RWPE1 (cell line): ENCODE data around the gene VEPH1.

ENCODE experiments used
- CTCF ChIA-PET: fragments of 350-600 bp; sonication (Branson Sonifier 250); formaldehyde crosslinking; extraction: SDS; loops from one replicate; lab custom pipeline; 2021; lab: Yijun Ruan, JAX
- POLR2A ChIA-PET: fragments of 400-600 bp; formaldehyde crosslinking; extraction: SDS; loops from one replicate; lab custom pipeline; 2020; ENCODE audit warnings: antibody characterized with exemption; ENCODE audit not compliant: low non-redundant PET; lab: Yijun Ruan, JAX
- DNase-seq: peaks from one replicate; pipeline ENCODE4 v3.0.0; 2012; ENCODE audit warnings: low spot score
- H3K27ac ChIP-seq: fragments of 450-650 bp; 2 replicates; pipeline ENCODE4 v1.5.1; 2017
- TF ChIP-seq, protein P1 (sequence below): fragments of 450-650 bp; conservative IDR thresholded peaks from 2 replicates; pipeline ENCODE4 v1.5.1; 2017; ENCODE audit warnings: low read depth, mild to moderate bottlenecking

VEPH1 gene

DNA sequence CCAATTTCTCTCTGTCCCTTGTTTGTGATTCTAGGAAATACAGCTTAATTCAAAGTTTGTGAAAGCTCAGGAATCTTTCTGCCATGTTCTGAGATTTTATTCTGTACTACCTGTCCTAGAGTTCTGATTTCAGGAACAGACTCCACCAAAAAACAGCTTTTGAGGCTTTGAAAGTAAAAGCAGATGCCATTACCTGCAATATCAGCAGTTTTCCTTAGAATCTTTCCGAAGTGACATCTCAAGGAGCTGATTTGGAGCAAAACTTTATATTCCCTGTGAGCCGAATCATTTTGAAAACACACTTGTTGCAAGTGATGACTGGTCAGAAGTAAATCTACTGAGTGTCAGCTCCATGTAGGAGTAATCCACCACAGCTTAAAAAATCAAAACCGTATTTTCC, 284.0 kb downstream of the VEPH1 start:
- ChIA-PET CTCF (interaction anchor here (0.6 kb wide), 1 partner anchor 1468 kb away, joined by 4 read pairs; no protein-coding TSS in a partner anchor), POLR2A (no interaction called here)
- no peak for DNase-seq
- TF ChIP-seq, protein P1, sequence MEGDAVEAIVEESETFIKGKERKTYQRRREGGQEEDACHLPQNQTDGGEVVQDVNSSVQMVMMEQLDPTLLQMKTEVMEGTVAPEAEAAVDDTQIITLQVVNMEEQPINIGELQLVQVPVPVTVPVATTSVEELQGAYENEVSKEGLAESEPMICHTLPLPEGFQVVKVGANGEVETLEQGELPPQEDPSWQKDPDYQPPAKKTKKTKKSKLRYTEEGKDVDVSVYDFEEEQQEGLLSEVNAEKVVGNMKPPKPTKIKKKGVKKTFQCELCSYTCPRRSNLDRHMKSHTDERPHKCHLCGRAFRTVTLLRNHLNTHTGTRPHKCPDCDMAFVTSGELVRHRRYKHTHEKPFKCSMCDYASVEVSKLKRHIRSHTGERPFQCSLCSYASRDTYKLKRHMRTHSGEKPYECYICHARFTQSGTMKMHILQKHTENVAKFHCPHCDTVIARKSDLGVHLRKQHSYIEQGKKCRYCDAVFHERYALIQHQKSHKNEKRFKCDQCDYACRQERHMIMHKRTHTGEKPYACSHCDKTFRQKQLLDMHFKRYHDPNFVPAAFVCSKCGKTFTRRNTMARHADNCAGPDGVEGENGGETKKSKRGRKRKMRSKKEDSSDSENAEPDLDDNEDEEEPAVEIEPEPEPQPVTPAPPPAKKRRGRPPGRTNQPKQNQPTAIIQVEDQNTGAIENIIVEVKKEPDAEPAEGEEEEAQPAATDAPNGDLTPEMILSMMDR: no peak
- H3K27ac ChIP-seq: no peak overlapping the region
